DOHH2 (cell line): ENCODE measurements around the gene DCTD.

Experiments used
- CTCF ChIP-seq: fragments of 200-600 bp; sonication (generic); IDR thresholded peaks from one replicate; pipeline ENCODE4 v1.5.1; 2014; ENCODE audit warnings: antibody characterized with exemption, mild to moderate bottlenecking, low read depth, low read length; ENCODE audit not compliant: poor library complexity, severe bottlenecking
- EZH2phosphoT487 ChIP-seq: fragments of 200-600 bp; sonication (generic); IDR thresholded peaks from 2 replicates; pipeline ENCODE4 v1.6.1; 2017; ENCODE audit warnings: borderline replicate concordance, mild to moderate bottlenecking, antibody characterized with exemption, low read length, moderate library complexity, mixed read lengths

DNA sequence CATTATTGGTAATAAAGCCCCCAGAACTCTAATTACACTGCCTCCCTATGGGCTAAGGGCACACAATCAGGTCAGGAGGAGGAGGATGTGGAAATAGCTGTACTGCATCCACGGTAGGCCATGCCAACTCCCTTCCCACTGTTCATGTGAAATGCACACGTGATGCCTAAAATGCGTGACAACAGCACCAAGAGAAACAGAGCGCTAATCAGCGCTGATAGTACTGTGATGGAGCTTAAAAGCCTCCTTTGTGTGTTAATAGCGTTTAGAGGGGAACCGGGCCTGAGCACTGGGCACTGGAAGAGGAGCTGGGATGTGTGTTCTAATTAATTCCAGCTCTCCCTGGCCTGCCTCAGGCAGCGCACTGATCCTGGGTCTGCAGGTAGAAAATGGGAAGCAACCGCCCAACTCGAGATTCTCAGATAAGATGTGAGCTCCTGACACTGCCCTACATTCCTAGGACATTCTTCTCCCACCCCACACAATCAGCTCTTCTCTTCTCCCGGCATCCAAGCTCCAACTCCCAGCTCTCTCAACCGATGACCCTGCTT, 12.9 kb downstream of the DCTD start:
- TF ChIP-seq CTCF (no peak), EZH2phosphoT487 (no peak)
